BJ (cell line): ENCODE data around the gene TMPRSS15. TPM values are rescaled to one million over a fixed set of nuclear protein-coding genes. Genes with fewer than 3 reads are reported as not detected.

Experiments used
- CTCF ChIA-PET: fragments of 350-600 bp; formaldehyde crosslinking; extraction: SDS; loops from one replicate; lab custom pipeline; 2021; ENCODE audit warnings: antibody characterized with exemption, inconsistent platforms; lab: Yijun Ruan, JAX
- POLR2A ChIA-PET: fragments of 300-600 bp; sonication (Branson Sonifier 250); formaldehyde crosslinking; extraction: SDS; loops from one replicate; lab custom pipeline; 2021; ENCODE audit warnings: antibody characterized with exemption; lab: Charles Lee
- DNase-seq: peaks from one replicate; pipeline ENCODE4 v3.0.0-alpha.2; 2011; ENCODE audit warnings: low read depth
- H3K27me3 ChIP-seq: 2 replicates; pipeline ENCODE4 v1.6.0; 2011; ENCODE audit warnings: low read length; ENCODE audit not compliant: control insufficient read depth, insufficient read depth
- H3K36me3 ChIP-seq: 2 replicates; pipeline ENCODE4 v1.5.1; 2011; ENCODE audit warnings: low read length; ENCODE audit not compliant: control insufficient read depth, insufficient read depth
- H3K4me3 ChIP-seq: 2 replicates; pipeline ENCODE4 v1.5.1; 2011; ENCODE audit warnings: low read depth, mild to moderate bottlenecking, control low read depth, low read length
- polyA plus RNA-seq: library from polyadenylated mRNA; depleted of rRNA; stranded (reverse); fragments of >200 nt; gene quantifications from 2 replicates; pipeline ENCODE4 v1.2.3, GENCODE V29; 2011
- TF ChIP-seq, protein P1 (sequence below): IDR thresholded peaks from 2 replicates; pipeline ENCODE4 v1.5.1; 2011; ENCODE audit warnings: low read depth, mild to moderate bottlenecking, control low read depth, inconsistent platforms, low read length, moderate library complexity; ENCODE audit not compliant: insufficient read depth

The TMPRSS15 gene
- polyA plus RNA-seq, 1 experiment, result not detected

DNA sequence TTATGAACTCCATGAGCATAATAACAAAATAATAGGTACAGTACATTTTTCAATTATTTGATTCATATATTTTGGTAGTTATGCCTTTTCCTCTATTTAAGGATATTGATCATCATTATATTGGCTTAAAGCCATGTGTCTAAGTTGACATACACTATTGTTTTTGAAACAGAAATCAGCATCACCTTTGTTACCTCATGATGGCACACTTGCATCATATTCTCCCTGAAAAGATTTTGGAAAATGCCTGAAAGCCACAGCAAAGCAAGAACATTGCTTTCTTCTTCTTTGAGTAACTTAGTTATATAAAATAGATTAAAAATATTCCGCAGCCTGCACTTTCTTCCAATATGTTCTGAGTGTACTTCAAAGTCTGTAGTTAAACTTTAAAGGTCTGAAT, 33.3 kb downstream of the TMPRSS15 start:
- ChIA-PET POLR2A (no interaction called here), CTCF (no interaction called here)
- Histone ChIP-seq H3K4me3 (no peak overlapping the region), H3K27me3 (no peaks in the 10 kb centered on the region), H3K36me3 (no peaks in the 10 kb centered on the region)
- no peak for DNase-seq
- TF ChIP-seq, protein P1, sequence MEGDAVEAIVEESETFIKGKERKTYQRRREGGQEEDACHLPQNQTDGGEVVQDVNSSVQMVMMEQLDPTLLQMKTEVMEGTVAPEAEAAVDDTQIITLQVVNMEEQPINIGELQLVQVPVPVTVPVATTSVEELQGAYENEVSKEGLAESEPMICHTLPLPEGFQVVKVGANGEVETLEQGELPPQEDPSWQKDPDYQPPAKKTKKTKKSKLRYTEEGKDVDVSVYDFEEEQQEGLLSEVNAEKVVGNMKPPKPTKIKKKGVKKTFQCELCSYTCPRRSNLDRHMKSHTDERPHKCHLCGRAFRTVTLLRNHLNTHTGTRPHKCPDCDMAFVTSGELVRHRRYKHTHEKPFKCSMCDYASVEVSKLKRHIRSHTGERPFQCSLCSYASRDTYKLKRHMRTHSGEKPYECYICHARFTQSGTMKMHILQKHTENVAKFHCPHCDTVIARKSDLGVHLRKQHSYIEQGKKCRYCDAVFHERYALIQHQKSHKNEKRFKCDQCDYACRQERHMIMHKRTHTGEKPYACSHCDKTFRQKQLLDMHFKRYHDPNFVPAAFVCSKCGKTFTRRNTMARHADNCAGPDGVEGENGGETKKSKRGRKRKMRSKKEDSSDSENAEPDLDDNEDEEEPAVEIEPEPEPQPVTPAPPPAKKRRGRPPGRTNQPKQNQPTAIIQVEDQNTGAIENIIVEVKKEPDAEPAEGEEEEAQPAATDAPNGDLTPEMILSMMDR, result no peak

DNA sequence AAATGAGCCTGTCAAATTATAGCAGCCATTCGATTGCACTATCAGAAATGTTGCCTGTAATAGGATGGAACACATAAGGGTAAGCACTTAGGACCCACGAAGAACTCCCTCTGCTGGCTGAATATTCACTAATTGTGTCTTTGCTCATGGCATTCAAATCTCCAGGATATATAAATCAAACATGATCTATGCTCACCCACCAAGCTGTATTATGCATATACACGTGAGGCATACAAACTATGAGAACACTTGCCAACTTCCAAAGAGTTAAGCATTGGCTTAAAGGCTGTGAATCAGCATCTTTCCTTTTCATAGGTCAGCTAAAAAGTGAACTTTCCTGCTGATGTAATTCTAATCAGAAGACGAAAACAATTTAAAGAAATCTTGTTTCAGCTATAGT, 34.5 kb downstream of the TMPRSS15 start:
- TF ChIP-seq, protein P1, result no peak
- Histone ChIP-seq H3K4me3 (no peak overlapping the region), H3K36me3 (no peaks in the 10 kb centered on the region), H3K27me3 (no peaks in the 10 kb centered on the region)
- ChIA-PET CTCF (no interaction called here), POLR2A (no interaction called here)
- no peak for DNase-seq

DNA sequence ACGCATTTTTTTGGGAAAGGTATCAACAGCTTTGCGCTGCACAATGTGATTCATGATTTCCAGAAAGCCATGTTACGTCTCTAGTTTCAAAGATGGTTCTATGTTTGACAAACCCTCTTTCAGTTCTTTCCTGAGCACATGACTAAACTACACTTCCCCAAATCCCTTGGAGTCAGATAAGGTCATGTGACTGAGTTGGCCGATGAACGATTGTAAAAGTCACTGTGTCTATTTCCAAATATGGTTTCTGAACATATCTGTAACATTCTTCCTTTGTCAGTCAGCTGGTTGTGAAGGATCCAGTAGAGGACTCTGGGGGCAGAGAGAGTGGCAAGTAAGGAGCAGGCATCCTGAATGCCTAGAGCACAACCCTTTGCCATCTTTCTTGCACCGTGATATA, 35.4 kb downstream of the TMPRSS15 start:
- POLR2A ChIA-PET, result no interaction called here
- Histone ChIP-seq H3K27me3 (no peaks in the 10 kb centered on the region), H3K4me3 (no peak overlapping the region), H3K36me3 (no peaks in the 10 kb centered on the region)
- TF ChIP-seq, protein P1, result no peak
- CTCF ChIA-PET, result no interaction called here
- DNase-seq, result no peak

DNA sequence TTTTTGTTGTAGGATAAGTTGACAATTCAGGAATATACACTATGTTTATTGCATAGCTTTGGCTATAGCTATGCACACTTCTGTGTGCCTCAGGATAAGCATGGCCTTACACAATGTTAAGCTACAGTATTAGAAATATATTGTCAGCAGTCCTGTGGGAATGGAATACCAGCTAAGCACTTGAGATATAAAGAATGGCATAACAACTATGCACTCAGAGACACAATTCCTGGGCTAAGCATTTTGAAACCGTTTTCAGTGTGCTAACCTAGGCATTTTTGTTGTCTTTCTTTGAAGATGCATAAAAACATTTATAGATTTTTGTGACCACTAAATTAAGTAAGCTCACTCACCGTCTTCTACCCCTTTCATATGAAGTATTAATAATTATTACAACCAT, 46.8 kb downstream of the TMPRSS15 start:
- CTCF ChIA-PET, result no interaction called here
- Histone ChIP-seq H3K4me3 (no peak overlapping the region), H3K36me3 (no peaks in the 10 kb centered on the region), H3K27me3 (no peaks in the 10 kb centered on the region)
- DNase-seq, result no peak
- TF ChIP-seq, protein P1, result no peak
- POLR2A ChIA-PET, result no interaction called here

DNA sequence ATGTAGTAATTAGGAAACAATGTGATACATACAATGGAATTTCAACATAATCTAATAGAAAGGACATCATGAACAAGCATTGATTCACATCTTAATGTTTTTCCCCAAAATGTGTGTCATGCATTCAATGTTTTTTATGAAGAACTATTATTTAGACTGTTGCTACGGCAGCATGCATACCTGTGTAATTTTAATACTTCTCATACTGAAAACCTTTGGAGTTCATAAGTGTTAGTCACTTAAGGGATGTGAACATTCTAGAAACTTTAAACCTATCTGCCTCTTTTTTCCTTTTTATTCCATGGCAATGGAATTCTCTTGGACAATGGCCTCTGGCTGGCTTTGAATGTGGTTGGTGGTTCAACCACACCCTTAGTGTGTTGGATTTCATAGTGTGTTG, 48.6 kb downstream of the TMPRSS15 start:
- POLR2A ChIA-PET, result no interaction called here
- DNase-seq, result no peak
- TF ChIP-seq, protein P1, result no peak
- H3K27me3 ChIP-seq, result no peaks in the 10 kb centered on the region
- no peak overlapping the region for H3K4me3 ChIP-seq
- CTCF ChIA-PET, result no interaction called here
- no peaks in the 10 kb centered on the region for H3K36me3 ChIP-seq
